ENCODE measurements around the gene KLHL35.

The KLHL35 gene
- 0.70 to 1.7 (median 1.2) reads per million in 3 donors for total RNA-seq

GRCh38 chr11:75432911-75433321 is at the start of gene KLHL35:
TSS of gene KLHL35 (minus strand) at chr11:75433203. CDS start at chr11:75430629, 2,574 bp downstream.
- Histone ChIP-seq H3K27ac (ENCODE audit: insufficient read depth, low read length, poor library complexity, severe bottlenecking) (no peak within 1 kb of the TSS), H3K36me3 (ENCODE audit: control insufficient read depth, insufficient read depth, low read length) (peaks cover 16% of the 10 kb centered on the region), H3K4me1 (ENCODE audit: control insufficient read depth, insufficient read depth, low read length, poor library complexity, severe bottlenecking) (peaks cover 11% of the 10 kb centered on the region), H3K9me3 (ENCODE audit: control insufficient read depth, low read length) (no peaks in the 10 kb centered on the region), H3K27me3 (replicated peaks; ENCODE audit: control insufficient read depth, insufficient read depth, low read length, poor library complexity, severe bottlenecking) (peaks cover 5% of the 10 kb centered on the region), H3K4me3 (ENCODE audit: insufficient read depth, low read depth, low read length, poor library complexity, severe bottlenecking) (no peak within 1 kb of the TSS)
- no peak for DNase-seq

GRCh38 chr11:75481922-75482606 is 49.1 kb upstream of the KLHL35 start:
- no peaks in the 10 kb centered on the region for H3K4me1 ChIP-seq (ENCODE audit: control insufficient read depth, insufficient read depth, low read length, poor library complexity, severe bottlenecking)
- H3K36me3 ChIP-seq (ENCODE audit: control insufficient read depth, insufficient read depth, low read length): no peaks in the 10 kb centered on the region
- H3K9me3 ChIP-seq (ENCODE audit: control insufficient read depth, low read length): no peaks in the 10 kb centered on the region
- no peak overlapping the region for H3K4me3 ChIP-seq (ENCODE audit: insufficient read depth, low read depth, low read length, poor library complexity, severe bottlenecking)
- H3K27ac ChIP-seq (ENCODE audit: insufficient read depth, low read length, poor library complexity, severe bottlenecking): no peak overlapping the region
- H3K27me3 ChIP-seq (replicated peaks; ENCODE audit: control insufficient read depth, insufficient read depth, low read length, poor library complexity, severe bottlenecking): no peaks in the 10 kb centered on the region
- DNase-seq: no peak

- Histone ChIP-seq H3K9me3 (ENCODE audit: control insufficient read depth, low read length) (no peaks in the 10 kb centered on the region), H3K36me3 (ENCODE audit: control insufficient read depth, insufficient read depth, low read length) (no peaks in the 10 kb centered on the region), H3K27ac (ENCODE audit: insufficient read depth, low read length, poor library complexity, severe bottlenecking) (no peak overlapping the region), H3K4me3 (ENCODE audit: insufficient read depth, low read depth, low read length, poor library complexity, severe bottlenecking) (no peak overlapping the region), H3K4me1 (ENCODE audit: control insufficient read depth, insufficient read depth, low read length, poor library complexity, severe bottlenecking) (no peaks in the 10 kb centered on the region), H3K27me3 (replicated peaks; ENCODE audit: control insufficient read depth, insufficient read depth, low read length, poor library complexity, severe bottlenecking) (no peaks in the 10 kb centered on the region)
- DNase-seq: no peak
Observed at GRCh38 chr11:75481223-75481921, 48.4 kb upstream of the KLHL35 start.

- Histone ChIP-seq H3K36me3 (ENCODE audit: control insufficient read depth, insufficient read depth, low read length) (no peaks in the 10 kb centered on the region), H3K4me3 (ENCODE audit: insufficient read depth, low read depth, low read length, poor library complexity, severe bottlenecking) (no peak overlapping the region), H3K9me3 (ENCODE audit: control insufficient read depth, low read length) (no peaks in the 10 kb centered on the region), H3K4me1 (ENCODE audit: control insufficient read depth, insufficient read depth, low read length, poor library complexity, severe bottlenecking) (peaks cover 7% of the 10 kb centered on the region), H3K27ac (ENCODE audit: insufficient read depth, low read length, poor library complexity, severe bottlenecking) (no peak overlapping the region), H3K27me3 (replicated peaks; ENCODE audit: control insufficient read depth, insufficient read depth, low read length, poor library complexity, severe bottlenecking) (no peaks in the 10 kb centered on the region)
- DNase-seq: no peak
Observed at GRCh38 chr11:75480185-75481175, 47.5 kb upstream of the KLHL35 start.

- DNase-seq: no peak
- Histone ChIP-seq H3K4me3 (ENCODE audit: insufficient read depth, low read depth, low read length, poor library complexity, severe bottlenecking) (no peak overlapping the region), H3K4me1 (ENCODE audit: control insufficient read depth, insufficient read depth, low read length, poor library complexity, severe bottlenecking) (peaks cover 12% of the 10 kb centered on the region), H3K27me3 (replicated peaks; ENCODE audit: control insufficient read depth, insufficient read depth, low read length, poor library complexity, severe bottlenecking) (no peaks in the 10 kb centered on the region), H3K27ac (ENCODE audit: insufficient read depth, low read length, poor library complexity, severe bottlenecking) (no peak overlapping the region), H3K9me3 (ENCODE audit: control insufficient read depth, low read length) (no peaks in the 10 kb centered on the region), H3K36me3 (ENCODE audit: control insufficient read depth, insufficient read depth, low read length) (no peaks in the 10 kb centered on the region)
Observed at GRCh38 chr11:75479597-75480145, 46.7 kb upstream of the KLHL35 start.

- H3K27me3 ChIP-seq (replicated peaks; ENCODE audit: control insufficient read depth, insufficient read depth, low read length, poor library complexity, severe bottlenecking): no peaks in the 10 kb centered on the region
- H3K4me3 ChIP-seq (ENCODE audit: insufficient read depth, low read depth, low read length, poor library complexity, severe bottlenecking): no peak overlapping the region
- H3K9me3 ChIP-seq (ENCODE audit: control insufficient read depth, low read length): no peaks in the 10 kb centered on the region
- H3K4me1 ChIP-seq (ENCODE audit: control insufficient read depth, insufficient read depth, low read length, poor library complexity, severe bottlenecking): peaks cover 12% of the 10 kb centered on the region
- no peak for DNase-seq
- H3K27ac ChIP-seq (ENCODE audit: insufficient read depth, low read length, poor library complexity, severe bottlenecking): no peak overlapping the region
- H3K36me3 ChIP-seq (ENCODE audit: control insufficient read depth, insufficient read depth, low read length): peaks cover 4% of the 10 kb centered on the region
Observed at GRCh38 chr11:75478783-75479596, 46.0 kb upstream of the KLHL35 start.

GRCh38 chr11:75477614-75477935 is 44.6 kb upstream of the KLHL35 start:
- no peak overlapping the region for H3K27ac ChIP-seq (ENCODE audit: insufficient read depth, low read length, poor library complexity, severe bottlenecking)
- H3K27me3 ChIP-seq (replicated peaks; ENCODE audit: control insufficient read depth, insufficient read depth, low read length, poor library complexity, severe bottlenecking): no peaks in the 10 kb centered on the region
- DNase-seq: no peak
- peaks cover 12% of the 10 kb centered on the region for H3K4me1 ChIP-seq (ENCODE audit: control insufficient read depth, insufficient read depth, low read length, poor library complexity, severe bottlenecking)
- H3K9me3 ChIP-seq (ENCODE audit: control insufficient read depth, low read length): no peaks in the 10 kb centered on the region
- H3K36me3 ChIP-seq (ENCODE audit: control insufficient read depth, insufficient read depth, low read length): peaks cover 6% of the 10 kb centered on the region
- no peak overlapping the region for H3K4me3 ChIP-seq (ENCODE audit: insufficient read depth, low read depth, low read length, poor library complexity, severe bottlenecking)

GRCh38 chr11:75476739-75477613 is 44.0 kb upstream of the KLHL35 start:
- Histone ChIP-seq H3K27ac (ENCODE audit: insufficient read depth, low read length, poor library complexity, severe bottlenecking) (no peak overlapping the region), H3K36me3 (ENCODE audit: control insufficient read depth, insufficient read depth, low read length) (peaks cover 12% of the 10 kb centered on the region), H3K27me3 (replicated peaks; ENCODE audit: control insufficient read depth, insufficient read depth, low read length, poor library complexity, severe bottlenecking) (no peaks in the 10 kb centered on the region), H3K4me3 (ENCODE audit: insufficient read depth, low read depth, low read length, poor library complexity, severe bottlenecking) (no peak overlapping the region), H3K9me3 (ENCODE audit: control insufficient read depth, low read length) (no peaks in the 10 kb centered on the region), H3K4me1 (ENCODE audit: control insufficient read depth, insufficient read depth, low read length, poor library complexity, severe bottlenecking) (peaks cover 12% of the 10 kb centered on the region)
- DNase-seq: no peak
